SK-N-SH (cell line): Measurements from ENCODE around the gene INIP. TPM values are rescaled to one million over a fixed set of nuclear protein-coding genes. Genes with fewer than 3 reads are reported as not detected.

Source experiments
- CTCF ChIA-PET: fragments of 300-600, 350-600 bp; formaldehyde crosslinking; extraction: SDS; loops from one replicate; lab custom pipeline; 2021; lab: Yijun Ruan, JAX
- POLR2A ChIA-PET: fragments of 350-600 bp; sonication (Branson Sonifier 250); formaldehyde crosslinking; extraction: SDS; loops from one replicate; lab custom pipeline; 2020; ENCODE audit warnings: antibody characterized with exemption, inconsistent platforms; lab: Yijun Ruan, JAX
- DNase-seq: peaks from one replicate; pipeline ENCODE4 v3.0.0; 2012
- H2AFZ ChIP-seq: fragments of 200-600 bp; sonication (generic); 2 replicates; pipeline ENCODE4 v1.8.1; 2016; ENCODE audit warnings: antibody characterized with exemption, mild to moderate bottlenecking, low read depth
- H3F3A ChIP-seq: fragments of 200-600 bp; sonication (generic); replicated peaks from 2 replicates; pipeline ENCODE3; 2016; ENCODE audit warnings: antibody characterized with exemption, mild to moderate bottlenecking; ENCODE audit not compliant: insufficient read depth
- H3K27ac ChIP-seq, 2 experiments: fragments of 200-500 bp in 1 of 2; fragments of 200-600 bp in 1 of 2; sonication (Bioruptor generic) in 1 of 2; sonication (generic), shearing (Covaris generic) in 1 of 2; 2 replicates each; pipeline versions ENCODE4 v1.5.1 to v1.6.1; 2014 to 2016; ENCODE audit warnings: low read depth in 2 of 2, inconsistent platforms in 1 of 2, low read length in 1 of 2, mild to moderate bottlenecking in 1 of 2, mixed read lengths in 1 of 2
- H3K27me3 ChIP-seq: fragments of 200-600 bp; sonication (generic), shearing (Covaris generic); 2 replicates; pipeline ENCODE4 v1.6.1; 2016; ENCODE audit warnings: mixed run types; ENCODE audit not compliant: insufficient read depth
- H3K36me3 ChIP-seq, 2 experiments: fragments of 200-500 bp in 1 of 2; fragments of 200-600 bp in 1 of 2; sonication (Bioruptor generic) in 1 of 2; sonication (generic) in 1 of 2; replicated peaks in 1 of 2; 2 replicates each; pipeline versions ENCODE3 to v1.5.1; 2014 to 2016; ENCODE audit warnings: low read length in 1 of 2, mild to moderate bottlenecking in 1 of 2; ENCODE audit not compliant: insufficient read depth in 2 of 2, control insufficient read depth in 1 of 2
- H3K4me1 ChIP-seq, 2 experiments: fragments of 200-500 bp in 1 of 2; fragments of 200-600 bp in 1 of 2; sonication (Bioruptor generic) in 1 of 2; sonication (generic), shearing (Covaris generic) in 1 of 2; 2 replicates each; pipeline versions ENCODE4 v1.5.1 to v1.6.1; 2014 to 2016; ENCODE audit warnings: low read depth in 1 of 2, low read length in 1 of 2, mixed run types in 1 of 2; ENCODE audit not compliant: insufficient read depth in 2 of 2, control insufficient read depth in 1 of 2
- H3K4me2 ChIP-seq: fragments of 200-600 bp; sonication (generic), shearing (Covaris generic); 2 replicates; pipeline ENCODE4 v1.6.1; 2017; ENCODE audit warnings: mixed run types
- H3K4me3 ChIP-seq, 2 experiments: fragments of 200-500 bp in 1 of 2; fragments of 200-600 bp in 1 of 2; sonication (Bioruptor generic) in 1 of 2; sonication (generic), shearing (Covaris generic) in 1 of 2; 2 replicates each; pipeline versions ENCODE4 v1.5.1 to v1.8.1; 2014 to 2016; ENCODE audit warnings: low read depth in 2 of 2, inconsistent platforms in 1 of 2, low read length in 1 of 2, mild to moderate bottlenecking in 1 of 2, mixed read lengths in 1 of 2, moderate library complexity in 1 of 2
- H3K79me2 ChIP-seq: fragments of 200-600 bp; sonication (generic); 2 replicates; pipeline ENCODE4 v1.8.1; 2017; ENCODE audit warnings: mild to moderate bottlenecking; ENCODE audit not compliant: insufficient read depth
- H3K9ac ChIP-seq: fragments of 200-600 bp; sonication (generic); 2 replicates; pipeline ENCODE4 v1.6.1; 2017; ENCODE audit warnings: mixed run types
- H3K9me2 ChIP-seq: fragments of 200-600 bp; sonication (generic); 2 replicates; pipeline ENCODE4 v1.6.1; 2017; ENCODE audit warnings: mixed run types
- H3K9me3 ChIP-seq: fragments of 200-600 bp; sonication (generic); 2 replicates; pipeline ENCODE4 v1.6.1; 2017; ENCODE audit warnings: mixed run types, mild to moderate bottlenecking, moderate library complexity
- H4K20me1 ChIP-seq: fragments of 200-600 bp; sonication (generic); 2 replicates; pipeline ENCODE4 v1.6.1; 2017; ENCODE audit warnings: mild to moderate bottlenecking, mixed run types; ENCODE audit not compliant: insufficient read depth
- CHD2 ChIP-seq: fragments of 150-350 bp; IDR thresholded peaks from 2 replicates; pipeline ENCODE4 v1.6.1; 2018; ENCODE audit warnings: low read length; ENCODE audit not compliant: partially characterized antibody
- ELF1 ChIP-seq: IDR thresholded peaks from 2 replicates; pipeline ENCODE4 v1.4.0; 2012
- EP300 ChIP-seq, 2 experiments: IDR thresholded peaks; 2 replicates each; pipeline versions ENCODE4 v1.4.0 to v1.6.1; 2012; ENCODE audit warnings: borderline replicate concordance in 1 of 2, low read depth in 1 of 2, low read length in 1 of 2
- FOXJ3 ChIP-seq: sonication (generic); formaldehyde crosslinking; IDR thresholded peaks from 2 replicates; pipeline ENCODE4 v1.5.1; 2020; ENCODE audit warnings: mild to moderate bottlenecking, missing genetic modification reagents
- MEF2A ChIP-seq: IDR thresholded peaks from 2 replicates; pipeline ENCODE4 v1.4.0; 2012; ENCODE audit warnings: low read depth, borderline replicate concordance
- MXI1 ChIP-seq: IDR thresholded peaks from 2 replicates; pipeline ENCODE4 v1.6.1; 2012; ENCODE audit warnings: mild to moderate bottlenecking, low read depth, low read length, improper control_type of control experiment
- SIN3A ChIP-seq: IDR thresholded peaks from 2 replicates; pipeline ENCODE4 v1.6.1; 2012; ENCODE audit warnings: low read depth, mild to moderate bottlenecking, low read length, moderate library complexity, borderline replicate concordance
- SMC3 ChIP-seq: IDR thresholded peaks from 2 replicates; pipeline ENCODE4 v1.6.1; 2012; ENCODE audit warnings: low read depth, low read length, improper control_type of control experiment
- USF2 ChIP-seq: fragments of 150-350 bp; IDR thresholded peaks from 2 replicates; pipeline ENCODE4 v1.6.1; 2017; ENCODE audit warnings: antibody characterized with exemption, low read length, low read depth, borderline replicate concordance
- whole genome bisulfite sequencing: methylation state at CpG from one replicate; pipeline ENCODE4 v1.1.6; 2017; ENCODE audit warnings: low lambda C conversion rate; 5-methylcytosine and 5-hydroxymethylcytosine counted together
- polyA plus RNA-seq, 3 experiments: library from polyadenylated mRNA; depleted of rRNA; stranded (reverse); fragments of >200 nt; gene quantifications; 2 replicates each; pipeline ENCODE4 v1.2.3, GENCODE V29; 2012
- TF ChIP-seq, protein P1 (sequence below): IDR thresholded peaks from 2 replicates; pipeline ENCODE4 v1.4.0; 2012; ENCODE audit warnings: low read depth, borderline replicate concordance

INIP gene
- polyA plus RNA-seq, 1 of the 3 experiments (the other 2 are of a cell fraction), result 7.9 TPM

DNA sequence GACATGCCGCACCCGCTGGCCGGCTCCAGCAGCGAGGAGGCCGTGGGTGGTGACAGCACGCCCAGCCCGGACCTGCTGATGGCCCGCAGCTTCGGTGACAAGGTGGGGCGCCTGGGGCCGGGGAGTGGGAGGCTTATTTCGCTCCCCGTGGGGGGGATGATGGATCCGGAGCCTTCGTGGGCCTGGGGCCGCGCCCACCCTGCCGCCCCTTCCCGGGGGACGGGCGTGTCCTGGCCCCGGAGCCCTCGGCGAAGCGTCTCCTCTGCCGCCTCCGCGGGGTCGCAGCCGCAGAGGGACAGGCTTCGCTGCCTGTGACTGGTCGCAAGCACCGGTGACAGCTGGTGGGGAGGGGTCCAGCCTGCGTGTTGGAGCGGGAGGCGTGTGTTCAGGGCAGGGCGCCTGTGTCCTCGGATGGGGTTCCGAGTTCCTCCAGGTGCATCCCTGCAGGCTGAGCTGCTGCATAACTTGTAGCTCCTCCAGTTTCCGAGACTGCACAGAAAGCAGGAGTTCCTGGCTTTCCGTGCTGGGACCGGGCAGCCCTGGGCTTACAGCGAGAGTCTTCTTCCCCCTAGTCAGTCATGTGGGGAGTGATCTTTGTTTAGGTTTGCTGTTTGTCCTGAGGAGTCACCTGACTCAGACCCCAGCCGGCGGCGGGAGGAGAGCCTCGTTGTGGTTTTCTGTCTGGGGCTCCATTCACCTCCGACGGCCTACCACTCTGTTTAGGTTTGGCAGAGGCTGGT, 33.3 kb upstream of the INIP start:
- H3K4me1 ChIP-seq, result peaks cover 10 to 13% of the 10 kb centered on the region in 2 experiments; a peak in 3 of 4 replicates
- H3K27ac ChIP-seq, result no peak overlapping the region; a peak in 1 of 4 replicates
- peaks cover 0 to 3% of the 10 kb centered on the region in 2 experiments for H3K36me3 ChIP-seq
- no peaks in the 10 kb centered on the region for H3K27me3 ChIP-seq
- H3K4me2 ChIP-seq, result peak overlapping the region; percentile 94
- no peaks in the 10 kb centered on the region for H4K20me1 ChIP-seq
- peak overlapping the region; percentile 84 for H2AFZ ChIP-seq
- POLR2A ChIA-PET, result no interaction called here
- peak overlapping the region; percentile 69; the same call in 1 of the 2 replicates for H3K9ac ChIP-seq
- H3K9me3 ChIP-seq, result no peaks in the 10 kb centered on the region
- H3K79me2 ChIP-seq, result peaks cover 27% of the 10 kb centered on the region
- 6% methylated on average over 9 of the region's 49 CpGs for WGBS
- H3F3A ChIP-seq, result peaks cover 22% of the 10 kb centered on the region
- peak overlapping the region; percentile 84 to 90 for H3K4me3 ChIP-seq
- TF ChIP-seq, protein P1, sequence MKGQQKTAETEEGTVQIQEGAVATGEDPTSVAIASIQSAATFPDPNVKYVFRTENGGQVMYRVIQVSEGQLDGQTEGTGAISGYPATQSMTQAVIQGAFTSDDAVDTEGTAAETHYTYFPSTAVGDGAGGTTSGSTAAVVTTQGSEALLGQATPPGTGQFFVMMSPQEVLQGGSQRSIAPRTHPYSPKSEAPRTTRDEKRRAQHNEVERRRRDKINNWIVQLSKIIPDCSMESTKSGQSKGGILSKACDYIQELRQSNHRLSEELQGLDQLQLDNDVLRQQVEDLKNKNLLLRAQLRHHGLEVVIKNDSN, result peak; percentile 66; the same call in 1 of the 2 replicates
- TF ChIP-seq MEF2A (no peak), ELF1 (no peak), SMC3 (no peak), MXI1 (peak; percentile 83; the same call in 1 of the 2 replicates), SIN3A (0 out of 2 replicates have a peak, but pooled peaks have one; percentile 46), USF2 (peak; percentile 34; the same call in 1 of the 2 replicates), CHD2 (no peak)
- no peaks in the 10 kb centered on the region for H3K9me2 ChIP-seq
- CTCF ChIA-PET, result interaction anchor here (1.2 to 2.3 kb wide), 7 partner anchors 12 to 638 kb away, joined by 3 to 7 read pairs (median 4); partner anchors contain the start of gene INIP
- DNase-seq, result peak; percentile 74

DNA sequence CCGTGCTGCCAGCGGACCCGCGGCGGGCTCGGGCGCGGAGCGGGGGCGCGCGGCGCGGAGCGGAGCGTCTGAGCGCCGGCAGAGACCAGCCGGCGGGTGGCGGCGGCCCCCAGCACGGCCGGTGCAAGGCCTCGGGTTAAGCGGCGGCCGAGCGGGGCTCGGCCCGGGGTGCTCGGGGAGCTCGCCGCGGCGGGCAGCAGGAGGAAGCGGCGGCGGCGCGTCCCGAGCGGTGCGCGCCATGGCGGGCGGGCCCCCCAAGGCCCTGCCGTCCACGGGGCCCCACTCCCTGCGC, 32.8 kb upstream of the INIP start:
- CTCF ChIA-PET, result interaction anchor here (0.5 to 2.3 kb wide), 5 partner anchors 12 to 638 kb away, joined by 3 to 7 read pairs (median 4); no protein-coding TSS in a partner anchor
- H3K4me2 ChIP-seq, result peak overlapping the region; percentile 94
- 0% methylated on average over 1 of the region's 50 CpGs for WGBS

More for the DNA sequence above, 32.8 kb upstream of the INIP start:
- Histone ChIP-seq H3K9me2 (no peaks in the 10 kb centered on the region), H3K9me3 (no peaks in the 10 kb centered on the region), H3K27ac (no peak overlapping the region; a peak in 1 of 4 replicates), H3K79me2 (peaks cover 27% of the 10 kb centered on the region), H3K36me3 (peaks cover 0 to 3% of the 10 kb centered on the region in 2 experiments), H3K9ac (peak overlapping the region; percentile 69; the same call in 1 of the 2 replicates), H3K4me1 (peaks cover 10 to 13% of the 10 kb centered on the region in 2 experiments; a peak in 3 of 4 replicates), H3K4me3 (peak overlapping the region; percentile 84 to 90), H3K27me3 (no peaks in the 10 kb centered on the region), H2AFZ (peak overlapping the region; percentile 84), H4K20me1 (no peaks in the 10 kb centered on the region), H3F3A (peaks cover 22% of the 10 kb centered on the region)
- DNase-seq, result no peak
- POLR2A ChIA-PET, result no interaction called here
- TF ChIP-seq MEF2A (no peak), FOXJ3 (no peak), EP300 (IDR thresholded peaks at IDR 0.05; ENCODE audit: borderline replicate concordance in 1 of 2, low read depth in 1 of 2, low read length in 1 of 2) (no peak)
